Measurements from ENCODE around the gene TWIST1. TPM values are rescaled to one million over a fixed set of nuclear protein-coding genes. Genes with fewer than 3 reads are reported as not detected.

Gene TWIST1
- total and polyA plus RNA-seq, 2 of the 13 experiments (the other 11 are each of a cell fraction or from before 2014, with no cell fraction given): not detected

DNA sequence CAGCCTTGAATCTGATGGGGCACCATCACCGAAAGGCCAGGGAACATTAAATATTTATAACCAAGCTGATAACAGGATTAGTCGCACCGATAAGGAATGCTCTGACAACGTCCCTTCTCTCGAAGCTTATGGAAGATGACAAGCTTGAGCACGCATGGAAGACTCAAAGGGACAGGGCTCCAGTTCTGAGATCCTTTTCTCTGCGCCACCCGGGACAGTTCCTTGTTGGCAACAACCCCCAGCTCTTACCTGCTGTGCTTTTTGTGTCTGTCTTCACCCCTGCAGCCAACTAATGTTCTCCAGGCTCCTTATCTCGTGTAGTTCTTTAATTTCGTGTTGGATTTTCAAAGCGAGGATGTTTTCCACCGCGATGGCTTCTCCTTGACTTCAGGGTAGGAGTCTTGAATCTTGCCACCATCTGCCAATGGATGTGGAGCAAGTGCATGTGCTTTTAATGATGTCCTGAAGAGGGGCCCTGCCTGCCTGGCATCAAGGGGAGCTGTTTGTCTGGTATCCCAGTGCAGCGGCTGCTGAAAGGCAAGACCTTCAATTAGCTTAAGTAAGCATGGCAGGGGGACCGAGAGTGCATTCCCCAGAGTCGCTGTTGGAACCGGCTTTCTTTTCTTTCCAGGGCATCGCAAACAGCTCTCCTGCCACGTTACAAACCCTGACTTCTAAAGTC lies 28.1 kb upstream of the TWIST1 start:
- in situ Hi-C loops (cut with HindIII; ENCODE audit: extremely low pct_ligation_motif_present, low pct_unique_long_range_greater_than_20kb) (no loop called here), intact Hi-C loops (cut with micrococcal nuclease; ENCODE audit: unreplicated experiment) (no loop called here)
- no peak overlapping the region for H3K4me2 ChIP-seq (ENCODE audit: low read depth, low read length)
- FAIRE-seq (no peak), DNase-seq (ENCODE audit: low spot score) (no peak), ATAC-seq (no peak)
- ChIA-PET POLR2A (no interaction called here), CTCF (ENCODE audit: low intra/inter-chr PET ratio, low total read pairs) (no interaction called here)
- H3K4me3 ChIP-seq (replicated peaks in 1 of 3; ENCODE audit: insufficient read depth in 1 of 3, low read depth in 2 of 3, low read length in 3 of 3): no peak overlapping the region
- BruUV-seq (replicated peaks): no TSS peak
- H3K9me3 ChIP-seq (ENCODE audit: low read length): 0 out of 2 replicates have a peak, but pooled peaks cover 6% of the 10 kb centered on the region
- no peaks in the 10 kb centered on the region for H3K79me2 ChIP-seq (ENCODE audit: insufficient read depth, low read length)
- no peak overlapping the region for H3K27ac ChIP-seq (ENCODE audit: extremely low read length, insufficient read depth, low read length)
- no peaks in the 10 kb centered on the region for H3K4me1 ChIP-seq (ENCODE audit: insufficient read depth, low read length)
- 0 out of 5 replicates have a peak, but pooled peaks cover 0 to 3% of the 10 kb centered on the region in 2 experiments for H3K27me3 ChIP-seq (ENCODE audit: control insufficient read depth in 1 of 2, insufficient read depth in 2 of 2, low read length in 2 of 2)
- WGBS (ENCODE audit: low lambda C conversion rate): 8% methylated on average over 18 of the region's 19 CpGs
- no peak overlapping the region for H2AFZ ChIP-seq (ENCODE audit: low read length)
- H3K9ac ChIP-seq (ENCODE audit: insufficient read depth, low read depth, low read length): no peak overlapping the region
- H3K36me3 ChIP-seq (replicated peaks in 1 of 2; ENCODE audit: control insufficient read depth in 1 of 2, insufficient read depth in 2 of 2, low read length in 2 of 2): no peaks in the 10 kb centered on the region
- no peaks in the 10 kb centered on the region for H4K20me1 ChIP-seq (ENCODE audit: insufficient read depth, low read length)
- TF ChIP-seq BRD4 (CRISPR knock-in tag; IDR thresholded peaks at IDR 0.05) (no peak), ZNF496 (CRISPR knock-in tag; IDR thresholded peaks at IDR 0.05; ENCODE audit: insufficient replicate concordance) (no peak), ZNF292 (CRISPR knock-in tag; IDR thresholded peaks at IDR 0.05; ENCODE audit: borderline replicate concordance, low read depth) (no peak), ATF1 (CRISPR knock-in tag; IDR thresholded peaks at IDR 0.05) (no peak), ZSCAN9 (CRISPR knock-in tag; IDR thresholded peaks at IDR 0.05; ENCODE audit: borderline replicate concordance) (no peak), AFF4 (CRISPR knock-in tag; IDR thresholded peaks at IDR 0.05) (no peak), ISL2 (CRISPR knock-in tag; IDR thresholded peaks at IDR 0.05) (no peak), PBX3 (CRISPR knock-in tag; IDR thresholded peaks at IDR 0.05; ENCODE audit: borderline replicate concordance) (no peak), EEA1 (CRISPR knock-in tag; IDR thresholded peaks at IDR 0.05; ENCODE audit: borderline replicate concordance) (no peak), ZFYVE20 (CRISPR knock-in tag; IDR thresholded peaks at IDR 0.05; ENCODE audit: borderline replicate concordance, low read depth) (no peak), POGK (CRISPR knock-in tag; conservative IDR thresholded peaks at IDR 0.05) (no peak), NONO (IDR thresholded peaks at IDR 0.05) (no peak), NONO (CRISPR knock-in tag; conservative IDR thresholded peaks at IDR 0.05) (no peak), ZNF180 (CRISPR knock-in tag; IDR thresholded peaks at IDR 0.05; ENCODE audit: borderline replicate concordance, low read depth) (no peak), ZNF7 (CRISPR knock-in tag; IDR thresholded peaks at IDR 0.05) (no peak)
- TF ChIP-seq, protein P1, sequence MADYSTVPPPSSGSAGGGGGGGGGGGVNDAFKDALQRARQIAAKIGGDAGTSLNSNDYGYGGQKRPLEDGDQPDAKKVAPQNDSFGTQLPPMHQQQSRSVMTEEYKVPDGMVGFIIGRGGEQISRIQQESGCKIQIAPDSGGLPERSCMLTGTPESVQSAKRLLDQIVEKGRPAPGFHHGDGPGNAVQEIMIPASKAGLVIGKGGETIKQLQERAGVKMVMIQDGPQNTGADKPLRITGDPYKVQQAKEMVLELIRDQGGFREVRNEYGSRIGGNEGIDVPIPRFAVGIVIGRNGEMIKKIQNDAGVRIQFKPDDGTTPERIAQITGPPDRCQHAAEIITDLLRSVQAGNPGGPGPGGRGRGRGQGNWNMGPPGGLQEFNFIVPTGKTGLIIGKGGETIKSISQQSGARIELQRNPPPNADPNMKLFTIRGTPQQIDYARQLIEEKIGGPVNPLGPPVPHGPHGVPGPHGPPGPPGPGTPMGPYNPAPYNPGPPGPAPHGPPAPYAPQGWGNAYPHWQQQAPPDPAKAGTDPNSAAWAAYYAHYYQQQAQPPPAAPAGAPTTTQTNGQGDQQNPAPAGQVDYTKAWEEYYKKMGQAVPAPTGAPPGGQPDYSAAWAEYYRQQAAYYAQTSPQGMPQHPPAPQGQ (CRISPR knock-in tag; IDR thresholded peaks at IDR 0.05; ENCODE audit: borderline replicate concordance): no peak

All from HepG2 (cell line).